Activated naive CD4-positive, alpha-beta T cell treated with Interleukin-2 at 50 U/mL for 16 hours (primary cell): Measurements from ENCODE around the gene BOK.
"Not testable (repeated sequence)": the region's sequence is repeated elsewhere in the genome, so short reads cannot be mapped to it uniquely, and the experiment has no call there.

Source experiments
- DNase-seq: peaks from one replicate; pipeline ENCODE4 v3.0.0-alpha.2; 2020

Gene BOK

DNA sequence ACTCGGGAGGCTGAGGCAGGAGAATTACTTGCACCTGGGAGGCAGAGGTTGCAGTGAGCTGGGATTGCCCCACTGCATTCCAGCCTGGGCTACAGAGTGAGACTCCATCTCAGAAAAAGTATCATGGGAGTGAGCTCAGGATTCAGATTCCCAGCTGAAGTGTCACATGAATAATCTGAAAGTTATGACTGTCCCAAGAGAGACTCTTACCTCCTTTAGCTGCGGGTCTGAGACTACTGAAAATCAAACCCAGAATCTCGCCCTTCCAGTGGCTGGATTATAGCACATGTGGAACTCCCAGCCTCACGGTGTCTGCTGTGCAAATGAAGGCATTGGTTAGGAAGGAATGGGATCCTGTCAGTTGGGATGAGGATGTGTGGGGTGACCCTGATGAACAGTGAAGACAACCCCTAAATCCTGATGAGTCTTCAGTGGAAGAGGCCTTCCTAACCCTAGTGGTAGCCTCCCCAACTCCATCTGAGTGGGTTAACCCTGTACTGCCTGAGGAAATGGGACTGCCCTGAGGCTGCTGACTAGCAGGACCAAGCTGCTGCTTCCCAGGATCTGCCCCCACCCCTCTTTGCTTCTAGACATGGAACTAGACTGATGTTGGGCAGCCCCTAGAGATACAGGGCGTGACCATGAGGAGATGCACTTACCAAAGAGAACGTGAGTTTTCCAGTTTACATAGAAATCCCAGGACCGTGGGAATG lies 16.5 kb downstream of the BOK start:
- DNase-seq, result no peak

GRCh38 chr2:241575624-241576292 lies 17.2 kb downstream of the BOK start:
- no peak for DNase-seq

GRCh38 chr2:241576293-241576654 lies 17.7 kb downstream of the BOK start:
- no peak for DNase-seq

DNA sequence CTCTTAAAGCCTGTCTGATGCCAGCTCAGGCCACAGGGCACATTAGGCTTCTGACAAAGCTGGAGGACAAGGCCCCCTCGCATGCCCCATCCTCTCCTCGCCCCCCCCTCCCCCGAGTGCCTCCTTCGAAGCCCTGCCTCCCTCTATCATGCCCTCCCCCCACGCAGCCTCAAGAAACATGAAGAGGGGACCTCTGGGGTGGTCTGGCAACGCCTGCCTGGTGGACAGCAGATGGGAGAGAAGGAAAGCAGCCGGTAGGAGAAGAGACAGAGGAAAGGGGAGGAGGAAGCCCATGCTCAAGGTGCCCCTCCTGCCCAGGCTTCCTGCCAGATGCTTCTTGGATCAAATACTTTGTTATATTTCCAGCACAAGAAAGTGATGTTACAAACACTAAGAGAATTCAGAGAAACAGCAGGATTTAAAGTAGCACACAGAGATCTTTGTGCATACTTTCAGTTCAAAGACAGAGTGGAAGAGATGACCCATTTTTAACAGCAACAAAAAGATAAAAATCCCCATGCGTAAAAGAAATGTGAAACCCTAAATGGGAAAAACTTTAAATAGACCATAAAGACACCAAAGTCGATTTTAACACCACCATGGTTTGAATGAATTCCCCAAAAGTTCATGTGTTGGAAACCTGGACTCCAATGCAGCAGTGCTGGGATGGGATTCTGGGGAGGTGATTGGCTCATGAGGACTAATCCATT lies 19.0 kb downstream of the BOK start:
- DNase-seq, result no peak

- no peak for DNase-seq
Observed at GRCh38 chr2:241579281-241579680, 20.7 kb downstream of the BOK start.

DNA sequence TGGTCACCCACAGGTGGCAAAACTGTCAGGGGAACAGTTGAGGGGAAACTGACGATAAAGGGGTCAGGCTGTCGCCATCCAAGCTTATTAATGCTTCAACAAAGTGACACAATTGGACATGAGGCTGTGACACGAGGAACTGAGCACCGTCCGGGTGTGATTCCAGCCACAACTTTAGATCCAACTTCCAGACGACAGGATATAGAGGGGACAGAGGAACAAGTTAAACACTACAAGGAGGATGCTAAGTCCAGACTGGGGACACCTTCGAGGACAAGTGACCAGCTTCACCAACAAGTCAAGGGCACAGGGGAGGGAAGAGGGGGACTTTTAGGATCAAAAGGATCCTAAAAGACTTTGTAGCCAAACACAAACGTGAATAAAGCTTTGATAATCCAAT lies 23.8 kb downstream of the BOK start:
- DNase-seq, result no peak

- no peak for DNase-seq
Observed at GRCh38 chr2:241582806-241583205, 24.3 kb downstream of the BOK start.

DNA sequence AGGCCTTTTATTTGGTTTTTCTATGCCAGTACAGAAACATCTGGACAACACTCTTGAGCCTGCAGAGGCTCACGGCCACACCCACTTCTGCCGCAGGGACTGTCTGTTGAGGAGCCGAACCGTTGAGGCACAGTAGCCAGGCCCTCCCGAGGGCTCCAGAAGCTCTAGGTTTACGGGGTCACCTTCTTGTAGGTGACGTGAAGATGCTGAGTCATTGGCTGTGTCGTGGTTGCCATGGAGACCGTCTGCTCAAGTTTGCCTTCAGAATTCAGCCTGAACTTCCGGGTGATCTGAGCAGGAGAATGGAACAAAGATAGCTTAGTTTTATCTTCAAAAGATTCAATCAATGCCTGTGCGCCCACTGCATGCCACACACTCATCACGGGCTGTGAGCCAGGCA lies 25.9 kb downstream of the BOK start:
- DNase-seq, result no peak

DNA sequence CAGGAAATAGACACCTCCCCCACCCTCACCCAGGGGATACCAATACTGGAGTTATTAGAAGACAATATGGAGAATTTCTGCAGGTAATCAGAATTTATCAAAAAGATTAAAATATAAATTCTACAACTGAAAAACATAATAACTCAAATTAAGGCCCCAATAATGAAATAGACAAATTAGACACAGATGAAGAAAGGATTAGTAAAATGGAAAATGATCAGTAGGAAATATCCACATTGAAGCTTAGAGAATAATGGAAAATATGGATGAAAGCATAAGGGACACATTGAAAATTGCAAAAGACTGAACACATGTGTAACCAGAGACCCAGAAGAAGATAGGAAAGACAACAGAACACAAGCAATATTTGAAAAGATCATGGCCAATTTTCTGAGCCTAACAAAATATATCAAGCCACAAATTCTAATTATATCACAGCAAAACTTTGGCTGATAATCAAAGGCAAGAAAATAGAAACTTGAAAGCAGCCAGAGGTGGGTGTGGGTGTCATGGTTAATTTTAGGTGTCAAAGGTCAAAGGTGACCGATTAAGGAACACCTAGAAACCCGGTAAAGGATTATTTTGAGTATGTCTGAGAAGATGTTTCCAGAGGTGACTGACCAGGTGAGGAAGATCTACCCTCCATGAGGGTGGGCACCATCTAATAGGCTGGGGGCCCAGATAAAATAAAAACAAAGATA lies 28.2 kb downstream of the BOK start:
- DNase-seq, result no peak

GRCh38 chr2:241589863-241590262 lies 31.3 kb downstream of the BOK start:
- not testable (repeated sequence) for DNase-seq

- not testable (repeated sequence) for DNase-seq
Observed at GRCh38 chr2:241590496-241591455, 32.2 kb downstream of the BOK start.

GRCh38 chr2:241592126-241592845 lies 33.7 kb downstream of the BOK start:
- DNase-seq, result no peak

DNA sequence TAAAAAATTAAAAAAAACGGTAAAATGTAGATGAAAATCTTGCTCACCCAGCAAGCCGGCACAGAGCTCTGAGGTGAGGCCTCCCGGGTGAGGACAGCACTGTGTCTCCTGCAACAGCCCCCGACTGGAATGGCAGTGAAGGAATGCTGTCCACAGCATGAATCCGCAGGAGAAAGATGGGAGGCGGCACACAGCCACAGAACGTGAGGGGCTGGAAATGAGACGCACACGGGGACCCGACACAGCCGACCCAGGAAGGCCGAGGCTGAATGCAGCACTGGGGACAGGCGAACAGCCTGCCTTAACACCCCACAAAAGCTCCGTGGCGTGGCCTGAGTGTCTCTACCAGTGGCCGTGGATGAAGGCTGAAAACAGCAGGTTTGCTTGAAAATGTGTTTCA lies 34.7 kb downstream of the BOK start:
- DNase-seq, result no peak

DNA sequence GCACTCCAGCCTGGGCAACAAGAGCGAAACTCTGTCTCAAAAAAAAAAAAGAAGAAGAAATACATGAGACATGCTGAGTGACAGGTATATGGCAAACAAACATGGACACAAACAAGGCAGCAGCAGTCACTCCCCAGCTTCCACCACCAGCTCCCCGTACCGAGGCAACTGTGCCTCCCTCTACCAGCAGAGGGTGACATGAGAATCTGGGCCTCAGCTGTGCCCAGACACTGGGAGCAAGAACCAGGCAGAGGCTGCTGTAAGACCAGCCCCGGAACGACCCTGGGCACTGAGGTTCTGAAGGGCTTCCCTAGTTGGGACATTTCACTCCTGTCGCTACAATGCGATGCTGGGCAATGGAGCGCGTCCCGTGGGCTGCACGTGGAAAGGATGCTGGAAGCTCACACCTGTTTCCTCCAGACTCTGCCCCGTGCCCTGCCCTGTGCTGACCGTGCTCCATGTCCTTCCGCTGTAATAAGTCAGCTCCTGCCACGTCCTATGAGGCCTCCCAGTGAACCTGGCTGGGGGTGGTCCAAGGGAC lies 37.1 kb downstream of the BOK start:
- peak; percentile 15 for DNase-seq

DNA sequence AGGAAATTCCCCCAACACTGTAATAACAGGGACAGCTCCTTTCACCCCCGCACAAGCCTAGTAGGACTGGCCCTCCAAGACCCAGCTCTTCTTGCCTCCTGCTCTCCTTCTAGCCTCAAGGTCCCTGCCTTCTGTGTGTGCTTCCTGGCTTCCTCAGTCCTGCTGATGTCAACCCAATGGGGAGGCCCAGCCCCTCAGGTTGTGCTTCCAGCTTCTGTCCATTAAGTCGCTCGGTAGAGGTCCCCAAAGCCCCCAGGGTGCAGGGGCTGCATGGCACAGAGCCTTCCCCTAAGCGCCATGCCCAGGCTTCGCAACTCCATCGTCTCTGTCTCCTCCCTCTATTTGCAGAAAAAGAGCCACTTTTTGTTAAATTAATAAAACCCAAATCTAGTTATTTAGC lies 39.0 kb downstream of the BOK start:
- no peak for DNase-seq

DNA sequence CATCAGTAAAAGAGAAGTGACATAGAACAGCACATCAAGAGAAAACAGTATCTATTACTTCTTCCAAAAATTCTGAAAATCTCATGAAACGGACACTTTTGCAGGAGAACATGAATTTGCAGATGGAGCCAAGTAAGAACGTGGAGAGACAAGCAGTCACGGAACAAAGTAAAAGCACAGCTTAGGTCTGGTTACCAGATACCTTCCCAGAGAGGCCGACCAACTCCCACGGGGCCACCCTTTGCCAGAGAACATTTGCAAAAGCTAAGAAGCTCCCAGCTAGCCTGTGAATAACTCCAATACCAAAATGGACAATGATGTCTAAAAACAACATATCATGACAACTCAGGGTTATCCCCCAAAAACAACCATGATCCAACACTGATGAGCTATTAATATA lies 39.5 kb downstream of the BOK start:
- DNase-seq, result no peak

DNA sequence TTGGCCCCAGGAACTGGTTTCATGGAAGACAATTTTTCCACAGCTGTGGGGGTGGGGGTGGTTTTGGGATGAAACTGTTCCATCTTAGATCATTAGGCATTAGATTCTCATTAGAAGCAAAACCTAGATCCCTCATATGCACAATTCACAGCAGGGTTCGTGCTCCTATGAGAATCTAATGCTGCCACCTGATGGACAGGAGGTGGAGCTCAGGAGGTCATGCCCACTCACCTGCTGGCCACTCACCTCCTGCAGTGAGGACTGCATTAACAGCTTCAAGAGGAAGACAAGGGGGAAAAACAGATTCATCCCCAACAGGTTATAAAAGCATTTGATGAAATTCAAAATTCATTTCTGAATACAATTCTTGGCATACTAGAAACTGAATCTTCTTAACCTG lies 39.9 kb downstream of the BOK start:
- DNase-seq, result no peak

GRCh38 chr2:241599615-241600014 lies 41.1 kb downstream of the BOK start:
- DNase-seq, result no peak

- no peak for DNase-seq
Observed at GRCh38 chr2:241601841-241602240, 43.3 kb downstream of the BOK start.

DNA sequence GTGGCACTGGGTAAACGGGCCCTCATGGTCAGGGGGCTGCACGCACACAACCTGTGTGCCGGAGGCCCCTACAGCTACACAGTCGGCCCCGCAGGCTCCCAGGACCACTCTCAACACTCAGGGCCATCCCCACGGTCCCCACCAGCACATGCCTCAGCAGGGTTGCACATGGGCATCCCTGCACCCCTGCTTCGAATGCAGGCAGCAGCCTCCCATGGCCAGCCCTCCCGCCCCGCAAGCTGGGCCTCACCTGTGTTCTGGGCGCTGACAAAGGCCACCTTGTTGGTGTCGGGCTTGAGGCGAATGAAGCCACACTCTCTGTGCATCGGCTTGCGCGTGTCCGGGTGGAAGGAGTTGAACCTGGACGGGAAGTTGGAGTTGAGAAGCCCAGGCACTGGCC lies 44.2 kb downstream of the BOK start:
- no peak for DNase-seq

GRCh38 chr2:241603686-241604085 lies 45.1 kb downstream of the BOK start:
- no peak for DNase-seq
